Activated T-cell treated with anti-CD3 and anti-CD28 coated beads, Interleukin-2, amount 50 U/mL, for 24 hours (primary cell): ENCODE results near the gene AGTRAP.

Experiments
- DNase-seq: peaks from one replicate; pipeline ENCODE4 v3.0.0-alpha.2; 2020
- H3K27ac Mint-ChIP-seq: 2 replicates; pipeline ENCODE4 v1.8.0; 2020; ENCODE audit warnings: mild to moderate bottlenecking, mixed read lengths
- H3K27me3 Mint-ChIP-seq: 2 replicates; pipeline ENCODE4 v1.8.0; 2020; ENCODE audit warnings: mixed read lengths
- H3K36me3 Mint-ChIP-seq: 2 replicates; pipeline ENCODE4 v1.8.0; 2020; ENCODE audit warnings: low read depth, mixed read lengths
- H3K4me1 Mint-ChIP-seq: 2 replicates; pipeline ENCODE4 v1.8.0; 2020; ENCODE audit warnings: low read depth, mixed read lengths
- H3K4me3 Mint-ChIP-seq: 2 replicates; pipeline ENCODE4 v1.8.0; 2020; ENCODE audit warnings: mild to moderate bottlenecking, moderate library complexity, mixed read lengths
- H3K9me3 Mint-ChIP-seq: 2 replicates; pipeline ENCODE4 v1.8.0; 2020; ENCODE audit warnings: mixed read lengths

The AGTRAP gene

DNA sequence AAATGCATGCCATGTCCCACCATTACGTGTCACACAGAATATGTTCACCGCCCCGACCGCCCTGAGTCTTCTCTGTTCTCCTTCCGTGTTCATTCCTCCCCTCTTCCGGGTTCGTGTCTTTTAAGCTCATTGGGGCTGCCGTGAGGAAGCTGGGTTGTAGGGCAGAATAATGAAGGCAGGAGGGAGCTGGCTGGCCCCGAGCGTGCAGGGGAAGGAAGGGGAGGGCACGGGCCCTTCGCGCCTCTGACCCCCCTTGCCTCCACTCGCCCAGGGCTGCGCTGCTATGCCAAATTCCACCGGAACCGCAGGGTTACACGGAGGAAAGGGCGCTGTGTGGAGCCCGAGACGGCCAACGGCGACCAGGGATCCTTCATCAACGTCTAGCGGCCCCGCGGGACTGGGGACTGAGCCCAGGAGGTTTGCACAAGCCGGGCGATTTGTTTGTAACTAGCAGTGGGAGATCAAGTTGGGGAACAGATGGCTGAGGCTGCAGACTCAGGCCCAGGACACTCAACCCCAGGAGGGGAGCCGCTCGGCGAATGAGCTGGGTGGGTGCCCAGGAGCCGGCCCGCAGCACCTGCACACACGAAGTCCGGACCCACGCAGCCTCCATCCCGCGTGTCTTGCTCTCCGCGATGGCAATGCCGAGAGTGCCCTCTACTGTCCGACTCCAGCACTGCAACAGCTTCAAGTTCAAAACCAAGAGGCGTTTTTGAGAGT is 16.5 kb upstream of the AGTRAP start:
- Mint-ChIP-seq H3K4me3 (peak overlapping the region; percentile 70), H3K27me3 (no peaks in the 10 kb centered on the region), H3K4me1 (peaks cover 13% of the 10 kb centered on the region), H3K9me3 (no peaks in the 10 kb centered on the region), H3K36me3 (no peaks in the 10 kb centered on the region), H3K27ac (peak overlapping the region; percentile 93)
- peak; percentile 91 for DNase-seq

GRCh38 chr1:11720033-11720376 is 15.9 kb upstream of the AGTRAP start:
- no peaks in the 10 kb centered on the region for H3K36me3 Mint-ChIP-seq
- H3K4me1 Mint-ChIP-seq, result peaks cover 13% of the 10 kb centered on the region
- H3K9me3 Mint-ChIP-seq, result no peaks in the 10 kb centered on the region
- H3K27ac Mint-ChIP-seq, result no peak overlapping the region
- no peak for DNase-seq
- H3K27me3 Mint-ChIP-seq, result no peaks in the 10 kb centered on the region
- no peak overlapping the region for H3K4me3 Mint-ChIP-seq

DNA sequence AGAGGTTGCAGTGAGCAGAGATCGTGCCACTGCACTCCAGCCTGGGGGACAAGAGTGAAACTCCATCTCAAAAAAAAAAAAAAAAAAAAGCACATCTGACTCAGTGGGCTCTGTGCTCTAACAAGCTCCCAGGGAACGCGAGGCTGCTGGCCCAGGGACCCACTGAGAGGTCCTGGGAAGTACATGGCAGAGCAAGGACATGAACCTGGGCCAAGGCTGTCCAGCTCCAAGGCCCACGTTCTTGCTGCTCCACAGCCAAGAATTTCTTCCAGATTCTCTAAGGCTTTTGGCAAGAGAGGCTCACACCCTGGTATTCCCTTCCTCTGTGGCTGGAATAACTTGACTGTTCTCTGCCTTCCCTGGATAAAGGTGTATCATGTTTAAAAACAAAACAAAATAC is 15.4 kb upstream of the AGTRAP start:
- Mint-ChIP-seq H3K4me1 (peaks cover 16% of the 10 kb centered on the region), H3K27ac (no peak overlapping the region), H3K9me3 (no peaks in the 10 kb centered on the region), H3K27me3 (no peaks in the 10 kb centered on the region), H3K4me3 (no peak overlapping the region), H3K36me3 (no peaks in the 10 kb centered on the region)
- DNase-seq, result no peak

DNA sequence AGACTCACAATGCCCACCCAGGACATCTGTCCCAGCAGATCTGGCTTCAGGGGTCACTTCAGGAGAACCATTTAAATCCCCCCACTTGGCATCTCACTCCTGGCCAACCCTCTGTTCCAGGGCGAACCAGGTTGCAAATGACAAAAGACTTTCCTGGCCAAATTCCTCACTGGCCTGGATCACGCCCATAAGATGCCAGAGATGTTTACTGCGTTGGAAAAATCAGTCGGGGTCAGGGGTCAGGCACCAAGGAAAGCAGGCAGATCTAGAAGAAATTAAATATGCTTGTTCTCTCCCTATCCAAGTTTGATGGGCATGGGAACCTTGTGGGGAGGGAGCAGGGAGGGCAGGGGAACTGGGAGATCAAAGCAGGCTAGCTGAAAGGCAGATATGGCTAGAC is 14.6 kb upstream of the AGTRAP start:
- DNase-seq, result no peak
- H3K4me3 Mint-ChIP-seq, result no peak overlapping the region
- H3K9me3 Mint-ChIP-seq, result no peaks in the 10 kb centered on the region
- no peaks in the 10 kb centered on the region for H3K27me3 Mint-ChIP-seq
- no peaks in the 10 kb centered on the region for H3K36me3 Mint-ChIP-seq
- no peak overlapping the region for H3K27ac Mint-ChIP-seq
- H3K4me1 Mint-ChIP-seq, result peaks cover 20% of the 10 kb centered on the region

DNA sequence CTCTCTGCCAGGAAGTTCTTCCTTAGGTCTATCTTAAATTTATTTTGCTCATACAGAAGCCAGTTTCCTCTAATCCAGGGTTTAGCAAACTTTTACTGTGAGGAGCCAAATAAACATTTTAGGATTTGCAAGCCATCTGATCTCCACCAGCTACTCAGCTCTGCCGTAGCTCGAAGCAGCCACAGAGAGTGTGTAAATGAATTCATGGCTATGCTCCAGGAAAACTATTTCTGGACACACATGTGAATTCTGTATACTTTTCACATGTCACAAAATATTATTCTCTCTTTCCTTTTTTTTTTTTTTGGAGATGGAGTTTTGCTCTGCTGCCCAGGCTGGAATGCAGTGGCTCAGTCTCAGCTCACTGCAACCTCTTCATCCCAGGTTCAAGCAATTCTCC is 13.4 kb upstream of the AGTRAP start:
- no peaks in the 10 kb centered on the region for H3K36me3 Mint-ChIP-seq
- no peaks in the 10 kb centered on the region for H3K9me3 Mint-ChIP-seq
- H3K27ac Mint-ChIP-seq, result no peak overlapping the region
- peaks cover 20% of the 10 kb centered on the region for H3K4me1 Mint-ChIP-seq
- no peak overlapping the region for H3K4me3 Mint-ChIP-seq
- H3K27me3 Mint-ChIP-seq, result no peaks in the 10 kb centered on the region
- DNase-seq, result no peak

DNA sequence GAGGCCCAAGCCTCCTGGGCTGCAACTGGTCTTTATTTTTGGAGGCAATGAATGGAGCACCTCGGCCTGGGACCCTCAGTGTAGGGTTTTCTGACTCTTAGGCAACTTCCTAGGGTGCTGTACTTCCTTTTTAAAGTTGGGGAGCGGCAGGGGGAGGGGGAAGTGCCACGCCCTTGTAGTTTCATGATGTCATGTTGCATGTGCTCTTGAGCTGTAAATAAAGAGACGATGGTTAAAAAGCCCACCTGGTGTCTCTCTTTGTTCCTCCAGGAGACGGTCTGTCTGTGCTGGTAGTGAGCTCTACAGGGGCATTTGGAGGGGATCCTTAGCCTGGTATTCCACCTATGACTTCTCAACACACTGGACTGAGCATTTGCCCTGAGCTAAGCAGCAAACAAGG is 10.3 kb upstream of the AGTRAP start:
- Mint-ChIP-seq H3K27me3 (no peaks in the 10 kb centered on the region), H3K27ac (no peak overlapping the region), H3K36me3 (no peaks in the 10 kb centered on the region), H3K4me3 (no peak overlapping the region), H3K9me3 (no peaks in the 10 kb centered on the region), H3K4me1 (peaks cover 24% of the 10 kb centered on the region)
- DNase-seq, result no peak

- Mint-ChIP-seq H3K4me1 (peaks cover 38% of the 10 kb centered on the region), H3K9me3 (no peaks in the 10 kb centered on the region), H3K4me3 (no peak overlapping the region), H3K36me3 (no peaks in the 10 kb centered on the region), H3K27ac (no peak overlapping the region), H3K27me3 (no peaks in the 10 kb centered on the region)
- no peak for DNase-seq
Measured at GRCh38 chr1:11727119-11727518, 8.8 kb upstream of the AGTRAP start.

- Mint-ChIP-seq H3K27me3 (no peaks in the 10 kb centered on the region), H3K9me3 (no peaks in the 10 kb centered on the region), H3K4me1 (peaks cover 44% of the 10 kb centered on the region), H3K36me3 (no peaks in the 10 kb centered on the region), H3K27ac (no peak overlapping the region), H3K4me3 (no peak overlapping the region)
- no peak for DNase-seq
Measured at GRCh38 chr1:11728126-11728806, 7.7 kb upstream of the AGTRAP start.

GRCh38 chr1:11729155-11729497 is 6.8 kb upstream of the AGTRAP start:
- H3K4me3 Mint-ChIP-seq, result no peak overlapping the region
- H3K27ac Mint-ChIP-seq, result no peak overlapping the region
- DNase-seq, result no peak
- H3K9me3 Mint-ChIP-seq, result no peaks in the 10 kb centered on the region
- peaks cover 44% of the 10 kb centered on the region for H3K4me1 Mint-ChIP-seq
- H3K27me3 Mint-ChIP-seq, result no peaks in the 10 kb centered on the region
- no peaks in the 10 kb centered on the region for H3K36me3 Mint-ChIP-seq

DNA sequence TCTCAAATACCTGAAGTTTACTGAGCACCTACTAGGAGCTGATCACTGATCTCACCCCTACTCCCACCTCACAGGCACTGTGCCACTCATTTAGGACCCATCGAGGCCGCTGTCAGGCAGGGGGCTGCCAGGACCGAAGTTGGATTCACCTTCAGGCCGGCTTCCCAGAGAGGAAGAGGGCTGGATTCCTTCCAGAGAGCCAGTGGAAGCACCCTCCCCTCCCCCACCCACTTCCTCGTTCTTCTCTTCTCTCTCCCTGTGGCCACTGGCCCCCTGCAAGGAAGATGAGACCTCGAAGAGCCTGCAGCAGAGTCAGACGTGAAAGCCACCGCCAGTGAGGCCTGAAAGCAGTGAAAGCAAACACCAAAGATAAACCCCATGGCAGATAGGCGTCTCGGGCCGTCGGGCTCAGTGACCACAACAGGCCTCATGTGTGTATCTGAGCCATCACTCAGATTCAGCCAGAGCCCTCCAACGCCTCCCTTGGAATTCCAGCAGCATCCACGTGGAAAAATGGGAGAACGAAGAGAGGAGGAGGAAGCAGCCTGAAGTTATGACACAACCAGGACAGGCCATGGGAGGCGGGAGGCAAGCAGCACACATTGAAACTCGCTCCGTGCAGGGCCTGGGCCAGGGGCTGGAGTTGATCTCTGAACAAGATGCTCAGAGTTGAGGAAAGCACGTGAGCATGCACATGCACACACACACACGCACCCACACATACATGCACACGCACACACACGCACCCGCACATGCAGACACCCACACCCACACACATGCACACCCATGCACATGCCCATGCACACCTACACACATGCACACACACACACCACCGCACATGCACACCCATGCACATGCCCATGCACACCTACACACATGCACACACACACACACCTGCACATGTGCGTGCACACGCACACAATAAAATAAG is 6.2 kb upstream of the AGTRAP start:
- Mint-ChIP-seq H3K27me3 (no peaks in the 10 kb centered on the region), H3K4me3 (no peak overlapping the region), H3K4me1 (peaks cover 44% of the 10 kb centered on the region), H3K36me3 (no peaks in the 10 kb centered on the region), H3K27ac (peak overlapping the region; percentile 83), H3K9me3 (no peaks in the 10 kb centered on the region)
- DNase-seq, result peak; percentile 43

DNA sequence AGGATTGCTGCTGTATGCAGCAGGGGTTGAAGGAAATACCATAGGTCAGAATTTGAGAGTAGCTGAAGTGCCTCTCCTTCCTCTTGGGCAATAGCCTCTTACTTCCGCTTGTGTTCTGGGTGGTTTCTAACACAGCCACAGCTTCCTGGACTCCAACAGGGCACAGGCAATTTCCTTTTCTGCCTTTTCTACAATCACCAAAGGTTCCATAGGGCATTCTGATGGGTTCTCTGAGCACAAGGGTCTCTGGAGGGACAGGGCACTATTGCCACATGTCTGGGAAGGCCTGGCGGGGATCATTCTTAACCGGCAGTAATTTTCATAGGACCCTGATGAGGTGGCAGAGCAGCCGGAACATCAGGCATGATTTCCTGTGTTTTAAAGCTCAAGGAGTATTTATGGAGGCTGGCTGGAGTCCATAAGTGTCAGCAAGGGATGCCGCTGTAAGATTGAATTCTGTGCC is 5.5 kb upstream of the AGTRAP start:
- peak overlapping the region; percentile 59 for H3K4me3 Mint-ChIP-seq
- no peaks in the 10 kb centered on the region for H3K36me3 Mint-ChIP-seq
- peak; percentile 41 for DNase-seq
- H3K27ac Mint-ChIP-seq, result peak overlapping the region; percentile 83
- peaks cover 44% of the 10 kb centered on the region for H3K4me1 Mint-ChIP-seq
- H3K9me3 Mint-ChIP-seq, result no peaks in the 10 kb centered on the region
- H3K27me3 Mint-ChIP-seq, result no peaks in the 10 kb centered on the region

- Mint-ChIP-seq H3K36me3 (peaks cover 5% of the 10 kb centered on the region), H3K27ac (peak overlapping the region; percentile 57), H3K4me3 (peak overlapping the region; percentile 55), H3K4me1 (peaks cover 47% of the 10 kb centered on the region), H3K9me3 (no peaks in the 10 kb centered on the region), H3K27me3 (no peaks in the 10 kb centered on the region)
- peak; percentile 45 for DNase-seq
Measured at GRCh38 chr1:11731691-11732283, 4.1 kb upstream of the AGTRAP start.

DNA sequence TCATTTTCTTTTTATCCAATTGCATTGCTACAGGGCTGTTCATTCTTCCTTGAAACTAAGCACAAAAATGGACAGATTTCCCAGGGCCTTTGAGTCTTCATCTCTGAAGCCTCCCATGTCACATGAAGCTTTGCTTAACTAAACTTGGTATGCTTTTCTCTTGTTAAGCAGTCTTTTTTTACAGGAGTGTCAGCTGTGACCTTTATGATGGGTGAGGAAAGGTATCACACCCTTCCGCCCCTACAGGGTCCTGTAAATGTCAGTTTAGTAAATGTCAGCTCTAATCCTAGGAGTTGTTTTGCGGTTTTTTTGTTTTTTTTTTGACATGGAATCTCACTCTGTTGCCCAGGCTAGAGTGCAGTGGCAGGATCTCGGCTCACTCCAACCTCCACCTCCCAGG is 2.6 kb upstream of the AGTRAP start:
- Mint-ChIP-seq H3K36me3 (peaks cover 5% of the 10 kb centered on the region), H3K4me1 (peaks cover 62% of the 10 kb centered on the region), H3K27me3 (no peaks in the 10 kb centered on the region), H3K27ac (no peak overlapping the region), H3K4me3 (no peak overlapping the region), H3K9me3 (no peaks in the 10 kb centered on the region)
- DNase-seq, result no peak

DNA sequence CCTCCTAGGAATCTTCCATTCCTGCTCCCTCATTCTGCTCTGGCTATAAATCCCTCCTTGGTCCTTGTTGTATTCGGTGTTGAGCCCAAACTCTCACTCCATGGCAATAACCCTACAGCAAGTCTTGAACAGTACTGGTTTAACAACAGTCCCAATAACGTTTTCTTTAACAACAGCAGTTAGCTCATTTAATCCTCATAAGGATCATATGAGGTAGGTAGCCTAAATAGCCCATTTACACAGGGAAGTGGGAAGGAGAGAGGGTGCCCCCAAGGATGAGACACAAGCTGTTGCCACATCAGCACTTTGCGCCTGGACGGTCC is 444 bp upstream of the AGTRAP start:
- no peak for DNase-seq
- Mint-ChIP-seq H3K36me3 (peaks cover 5% of the 10 kb centered on the region), H3K4me3 (peak overlapping the region; percentile 96), H3K27me3 (no peaks in the 10 kb centered on the region), H3K4me1 (peaks cover 59% of the 10 kb centered on the region), H3K9me3 (no peaks in the 10 kb centered on the region), H3K27ac (peak overlapping the region; percentile 93)
